GDM1 (cell line): ENCODE measurements around the gene SMIM1.

Experiments
- DNase-seq: peaks from one replicate; lab custom pipeline; 2025; lab: John Stamatoyannopoulos, UW

Gene SMIM1

GRCh38 chr1:3756394-3756793 lies 16.2 kb upstream of the SMIM1 start:
- DNase-seq = no peak

GRCh38 chr1:3759164-3759563 lies 13.4 kb upstream of the SMIM1 start:
- DNase-seq = no peak

- DNase-seq = no peak
These were observed 12.8 kb upstream of the SMIM1 start for GRCh38 chr1:3759796-3760195.

- DNase-seq = no peak
These were observed 11.1 kb upstream of the SMIM1 start for GRCh38 chr1:3761296-3762010.

GRCh38 chr1:3762151-3762872 lies 10.2 kb upstream of the SMIM1 start:
- DNase-seq = no peak

GRCh38 chr1:3762873-3763228 lies 9.7 kb upstream of the SMIM1 start:
- no peak for DNase-seq

- DNase-seq = no peak
These were observed 9.0 kb upstream of the SMIM1 start for GRCh38 chr1:3763351-3764125.

GRCh38 chr1:3767328-3767925 lies 5.1 kb upstream of the SMIM1 start:
- DNase-seq = no peak

GRCh38 chr1:3768811-3769390 lies 3.6 kb upstream of the SMIM1 start:
- no peak for DNase-seq

- DNase-seq = no peak
These were observed 2.3 kb upstream of the SMIM1 start for GRCh38 chr1:3770047-3770765.

GRCh38 chr1:3771108-3772026 lies 1.2 kb upstream of the SMIM1 start:
- no peak for DNase-seq

- DNase-seq = peak; percentile 73
These were observed 378 bp upstream of the SMIM1 start for GRCh38 chr1:3772027-3772714.

GRCh38 chr1:3773572-3774275 lies 1.2 kb downstream of the SMIM1 start:
- DNase-seq = no peak

- no peak for DNase-seq
These were observed 1.9 kb downstream of the SMIM1 start for GRCh38 chr1:3774276-3774945.

- no peak for DNase-seq
These were observed 2.5 kb downstream of the SMIM1 start for GRCh38 chr1:3774946-3775489.

GRCh38 chr1:3775490-3776230 lies 3.1 kb downstream of the SMIM1 start:
- no peak for DNase-seq

GRCh38 chr1:3776231-3776961 lies 3.8 kb downstream of the SMIM1 start:
- DNase-seq = no peak
